Activated CD4-positive, alpha-beta T cell treated with anti-CD3 and anti-CD28 coated beads, Interleukin-2, amount 50 U/mL, for 24 hours (primary cell): ENCODE results near the gene TMEM92.

Experiments
- DNase-seq, 2 donors: peaks; one replicate each; pipeline ENCODE4 v3.0.0-alpha.2; 2020; ENCODE audit warnings: low read depth in 1 of 2, low spot score in 1 of 2

The TMEM92 gene

GRCh38 chr17:50274142-50274896, at the start of gene TMEM92:
Gene TMEM92, plus strand, starts transcription at chr17:50274466. Its CDS starts 36 bp downstream, at chr17:50274502.
- DNase-seq, result no peak

GRCh38 chr17:50225701-50226240, 48.5 kb upstream of the TMEM92 start:
- DNase-seq, result no peak

- no peak for DNase-seq
Measured at GRCh38 chr17:50234581-50234980, 39.7 kb upstream of the TMEM92 start.

- no peak for DNase-seq
Measured at GRCh38 chr17:50237901-50238300, 36.4 kb upstream of the TMEM92 start.

- no peak for DNase-seq
Measured at GRCh38 chr17:50238601-50239280, 35.5 kb upstream of the TMEM92 start.

GRCh38 chr17:50239937-50240336, 34.3 kb upstream of the TMEM92 start:
- no peak for DNase-seq

GRCh38 chr17:50240851-50241250, 33.4 kb upstream of the TMEM92 start:
- DNase-seq, result no peak

GRCh38 chr17:50241431-50241830, 32.8 kb upstream of the TMEM92 start:
- no peak for DNase-seq

- no peak for DNase-seq
Measured at GRCh38 chr17:50244771-50245170, 29.5 kb upstream of the TMEM92 start.

GRCh38 chr17:50248255-50248654, 26.0 kb upstream of the TMEM92 start:
- no peak for DNase-seq

GRCh38 chr17:50252781-50253180, 21.5 kb upstream of the TMEM92 start:
- DNase-seq, result no peak

- DNase-seq, result no peak
Measured at GRCh38 chr17:50255766-50256635, 18.3 kb upstream of the TMEM92 start.

- no peak for DNase-seq
Measured at GRCh38 chr17:50256826-50257618, 17.2 kb upstream of the TMEM92 start.

GRCh38 chr17:50257676-50258224, 16.5 kb upstream of the TMEM92 start:
- DNase-seq, result no peak

GRCh38 chr17:50258647-50259476, 15.4 kb upstream of the TMEM92 start:
- DNase-seq, result no peak

GRCh38 chr17:50259477-50260324, 14.6 kb upstream of the TMEM92 start:
- no peak for DNase-seq

GRCh38 chr17:50260501-50260911, 13.8 kb upstream of the TMEM92 start:
- no peak for DNase-seq
